ENCODE measurements around the gene PELI2.

The PELI2 gene

GRCh38 chr14:56087671-56088471 lies 30.3 kb upstream of the PELI2 start:
- no peak for TF ChIP-seq CTCF (IDR thresholded peaks at IDR 0.05; ENCODE audit: control insufficient read depth, insufficient read depth, low read depth, low read length, missing control alignments)
- no peak for DNase-seq (ENCODE audit: low read depth)
- H3K4me3 ChIP-seq (ENCODE audit: control insufficient read depth, low read depth, low read length), result no peak overlapping the region

- TF ChIP-seq CTCF (IDR thresholded peaks at IDR 0.05; ENCODE audit: control insufficient read depth, insufficient read depth, low read depth, low read length, missing control alignments), result no peak
- DNase-seq (ENCODE audit: low read depth), result no peak
- H3K4me3 ChIP-seq (ENCODE audit: control insufficient read depth, low read depth, low read length), result no peak overlapping the region
Observed at GRCh38 chr14:56088941-56089340, 29.3 kb upstream of the PELI2 start.

- TF ChIP-seq CTCF (IDR thresholded peaks at IDR 0.05; ENCODE audit: control insufficient read depth, insufficient read depth, low read depth, low read length, missing control alignments), result no peak
- no peak overlapping the region for H3K4me3 ChIP-seq (ENCODE audit: control insufficient read depth, low read depth, low read length)
- DNase-seq (ENCODE audit: low read depth), result no peak
Observed at GRCh38 chr14:56092763-56093162, 25.4 kb upstream of the PELI2 start.

GRCh38 chr14:56094076-56094475 lies 24.1 kb upstream of the PELI2 start:
- TF ChIP-seq CTCF (IDR thresholded peaks at IDR 0.05; ENCODE audit: control insufficient read depth, insufficient read depth, low read depth, low read length, missing control alignments), result no peak
- H3K4me3 ChIP-seq (ENCODE audit: control insufficient read depth, low read depth, low read length), result no peak overlapping the region
- DNase-seq (ENCODE audit: low read depth), result no peak

GRCh38 chr14:56098021-56098420 lies 20.2 kb upstream of the PELI2 start:
- no peak overlapping the region for H3K4me3 ChIP-seq (ENCODE audit: control insufficient read depth, low read depth, low read length)
- no peak for DNase-seq (ENCODE audit: low read depth)
- TF ChIP-seq CTCF (IDR thresholded peaks at IDR 0.05; ENCODE audit: control insufficient read depth, insufficient read depth, low read depth, low read length, missing control alignments), result no peak

GRCh38 chr14:56099081-56099797 lies 19.0 kb upstream of the PELI2 start:
- no peak for TF ChIP-seq CTCF (IDR thresholded peaks at IDR 0.05; ENCODE audit: control insufficient read depth, insufficient read depth, low read depth, low read length, missing control alignments)
- no peak for DNase-seq (ENCODE audit: low read depth)

More at GRCh38 chr14:56099081-56099797, 19.0 kb upstream of the PELI2 start:
- no peak overlapping the region for H3K4me3 ChIP-seq (ENCODE audit: control insufficient read depth, low read depth, low read length)

Measured in AG09309 (cell line).